ENCODE data around the gene KCNK1. TPM values are rescaled to one million over a fixed set of nuclear protein-coding genes. Genes with fewer than 3 reads are reported as not detected.

The KCNK1 gene
- total RNA-seq, 1 experiment from 2014 or later, result 39.2 TPM

- DNase-seq, result peak; percentile 45
- peak overlapping the region; percentile 47 for H3K27ac Mint-ChIP-seq (ENCODE audit: unreplicated experiment)
- H3K4me1 Mint-ChIP-seq (ENCODE audit: low read depth, unreplicated experiment), result peaks cover 44% of the 10 kb centered on the region
- peaks cover 3% of the 10 kb centered on the region for H3K9me3 Mint-ChIP-seq (ENCODE audit: low read depth, unreplicated experiment)
- intact Hi-C loops (cut with micrococcal nuclease; ENCODE audit: unreplicated experiment), result no loop called here
- H3K27me3 Mint-ChIP-seq (ENCODE audit: unreplicated experiment), result no peaks in the 10 kb centered on the region
- CTCF ChIA-PET, result interaction anchor here (0.6 to 0.7 kb wide), 4 partner anchors 66 to 1652 kb away, joined by 3 read pairs; no protein-coding TSS in a partner anchor
- BruUV-seq (replicated peaks), result no TSS peak
- no peak overlapping the region for H3K4me3 Mint-ChIP-seq (ENCODE audit: low read depth, unreplicated experiment)
- no peak for TF ChIP-seq CTCF (IDR thresholded peaks at IDR 0.05; ENCODE audit: unreplicated experiment)
- peaks cover 23% of the 10 kb centered on the region for H3K36me3 Mint-ChIP-seq (ENCODE audit: insufficient read depth, unreplicated experiment)
Observed at GRCh38 chr1:233635765-233636502, 22.0 kb downstream of the KCNK1 start.

- H3K4me3 Mint-ChIP-seq (ENCODE audit: low read depth, unreplicated experiment), result no peak overlapping the region
- H3K4me1 Mint-ChIP-seq (ENCODE audit: low read depth, unreplicated experiment), result peaks cover 38% of the 10 kb centered on the region
- intact Hi-C loops (cut with micrococcal nuclease; ENCODE audit: unreplicated experiment), result no loop called here
- no peak for TF ChIP-seq CTCF (IDR thresholded peaks at IDR 0.05; ENCODE audit: unreplicated experiment)
- peak overlapping the region; percentile 47 for H3K27ac Mint-ChIP-seq (ENCODE audit: unreplicated experiment)
- H3K27me3 Mint-ChIP-seq (ENCODE audit: unreplicated experiment), result no peaks in the 10 kb centered on the region
- no TSS peak for BruUV-seq (replicated peaks)
- H3K9me3 Mint-ChIP-seq (ENCODE audit: low read depth, unreplicated experiment), result peaks cover 3% of the 10 kb centered on the region
- peaks cover 23% of the 10 kb centered on the region for H3K36me3 Mint-ChIP-seq (ENCODE audit: insufficient read depth, unreplicated experiment)
- CTCF ChIA-PET, result interaction anchor here (0.7 kb wide), 1 partner anchor 67 kb away, joined by 3 read pairs; no protein-coding TSS in a partner anchor
- no peak for DNase-seq
Observed at GRCh38 chr1:233636503-233636877, 22.6 kb downstream of the KCNK1 start.

- peaks cover 18% of the 10 kb centered on the region for H3K36me3 Mint-ChIP-seq (ENCODE audit: insufficient read depth, unreplicated experiment)
- no peak for TF ChIP-seq CTCF (IDR thresholded peaks at IDR 0.05; ENCODE audit: unreplicated experiment)
- DNase-seq, result no peak
- intact Hi-C loops (cut with micrococcal nuclease; ENCODE audit: unreplicated experiment), result no loop called here
- H3K4me3 Mint-ChIP-seq (ENCODE audit: low read depth, unreplicated experiment), result no peak overlapping the region
- H3K9me3 Mint-ChIP-seq (ENCODE audit: low read depth, unreplicated experiment), result peaks cover 3% of the 10 kb centered on the region
- H3K4me1 Mint-ChIP-seq (ENCODE audit: low read depth, unreplicated experiment), result peaks cover 18% of the 10 kb centered on the region
- CTCF ChIA-PET, result no interaction called here
- no peaks in the 10 kb centered on the region for H3K27me3 Mint-ChIP-seq (ENCODE audit: unreplicated experiment)
- no TSS peak for BruUV-seq (replicated peaks)
- no peak overlapping the region for H3K27ac Mint-ChIP-seq (ENCODE audit: unreplicated experiment)
Observed at GRCh38 chr1:233638513-233638912, 24.6 kb downstream of the KCNK1 start.

GRCh38 chr1:233639611-233640010 is 25.7 kb downstream of the KCNK1 start:
- Mint-ChIP-seq H3K9me3 (ENCODE audit: low read depth, unreplicated experiment) (peaks cover 3% of the 10 kb centered on the region), H3K27ac (ENCODE audit: unreplicated experiment) (no peak overlapping the region), H3K27me3 (ENCODE audit: unreplicated experiment) (no peaks in the 10 kb centered on the region), H3K36me3 (ENCODE audit: insufficient read depth, unreplicated experiment) (peaks cover 18% of the 10 kb centered on the region), H3K4me1 (ENCODE audit: low read depth, unreplicated experiment) (peaks cover 15% of the 10 kb centered on the region), H3K4me3 (ENCODE audit: low read depth, unreplicated experiment) (no peak overlapping the region)
- CTCF ChIA-PET, result no interaction called here
- BruUV-seq (replicated peaks), result no TSS peak
- intact Hi-C loops (cut with micrococcal nuclease; ENCODE audit: unreplicated experiment), result no loop called here
- no peak for TF ChIP-seq CTCF (IDR thresholded peaks at IDR 0.05; ENCODE audit: unreplicated experiment)
- no peak for DNase-seq
